ENCODE measurements around the gene TRMT112.

- no peak for TF ChIP-seq PAX5 (IDR thresholded peaks at IDR 0.05; ENCODE audit: insufficient read depth, low read length, severe bottlenecking)
- TF ChIP-seq POLR2AphosphoS5 (IDR thresholded peaks at IDR 0.05; ENCODE audit: low read depth, low read length), result no peak
Measured at GRCh38 chr11:64285885-64286800, 31.2 kb downstream of the TRMT112 start.
